NCI-H460 (cell line): ENCODE results near the gene DHX34. TPM values are rescaled to one million over a fixed set of nuclear protein-coding genes. Genes with fewer than 3 reads are reported as not detected.

Source experiments
- DNase-seq: peaks from one replicate; pipeline ENCODE4 v3.0.0-alpha.2; 2016; ENCODE audit warnings: low read depth; ENCODE audit errors: extremely low read depth
- total RNA-seq: library from RNA; depleted of rRNA; stranded (reverse); fragments of >200 nt; shearing (Covaris generic); gene quantifications from 2 replicates; pipeline ENCODE4 v1.2.3, GENCODE V29; 2014; rRNA removed

DHX34 gene
- total RNA-seq, 1 experiment from 2014 or later = 18.0 TPM

GRCh38 chr19:47430041-47430802, 81.1 kb downstream of the DHX34 start:
- DNase-seq = no peak

- no peak for DNase-seq
These were observed 83.0 kb downstream of the DHX34 start for GRCh38 chr19:47432091-47432490.

Other genes starting within 250 kb of the DHX34 start
- 9.4 and 9.6 TPM in 2 replicates for gene ZC3H4, start 235.5 kb upstream of the DHX34 start, total RNA-seq
- 66.4 and 71.3 TPM in 2 replicates for gene SAE1, start 218.5 kb upstream of the DHX34 start, total RNA-seq
- 6.9 and 9.5 TPM in 2 replicates for gene BBC3, start 118.1 kb upstream of the DHX34 start, total RNA-seq
- gene CCDC9, start 92.8 kb upstream of the DHX34 start, total RNA-seq = 6.0 and 6.1 TPM in 2 replicates
- 1.7 TPM in 2 replicates for gene INAFM1, start 74.4 kb upstream of the DHX34 start, total RNA-seq
- 7.1 and 8.0 TPM in 2 replicates for gene C5AR1, start 39.5 kb upstream of the DHX34 start, total RNA-seq
- 0.03 TPM in 1 of 2 replicates, not detected in the other for gene C5AR2, start 17.1 kb upstream of the DHX34 start, total RNA-seq
- gene MEIS3, start 70.2 kb downstream of the DHX34 start, total RNA-seq = 5.3 and 7.0 TPM in 2 replicates
- gene SLC8A2, start 122.6 kb downstream of the DHX34 start, total RNA-seq = not detected in 2 replicates
- gene KPTN, start 134.9 kb downstream of the DHX34 start, total RNA-seq = 4.0 and 4.1 TPM in 2 replicates
- gene NAPA, start 165.7 kb downstream of the DHX34 start, total RNA-seq = 25.4 and 28.0 TPM in 2 replicates
- not detected in 2 replicates for gene ZNF541, start 223.8 kb downstream of the DHX34 start, total RNA-seq